HG03025 (cell line): ENCODE measurements around the gene ALDH8A1.
A peak's percentile ranks its signal among the peaks of the same experiment; 100 is the strongest.

ENCODE experiments used
- ATAC-seq: cut with Tn5 transposase; IDR thresholded peaks from one replicate; pipeline ENCODE4 v1.9.1; 2021; ENCODE audit warnings: mild to moderate bottlenecking, moderate library complexity; ENCODE audit not compliant: unreplicated experiment, low FRiP score

ALDH8A1 gene

DNA sequence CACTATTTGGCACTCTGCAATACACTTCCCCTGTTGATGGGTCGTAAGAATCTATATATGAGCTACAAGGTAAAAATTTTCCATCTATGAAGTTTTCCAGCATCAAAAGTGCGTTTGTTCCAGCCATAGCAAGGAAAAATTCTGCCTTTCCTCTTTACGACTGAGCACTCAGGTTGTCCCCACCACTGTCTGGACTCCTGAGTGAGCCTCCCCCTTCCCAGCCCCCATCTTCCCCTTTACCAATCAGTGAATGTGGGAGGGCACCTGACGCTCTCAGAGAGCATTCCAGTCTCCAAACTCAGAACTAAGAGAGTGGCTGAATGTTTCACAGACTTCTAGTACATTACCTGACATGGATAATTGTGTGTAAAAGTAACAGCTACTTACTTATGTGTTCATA lies at the start of gene ALDH8A1:
ALDH8A1 (minus strand) TSS at position 175 of the 400 bp plus-strand sequence; CDS start at position 127, 48 bp downstream.
- ATAC-seq = no peak

DNA sequence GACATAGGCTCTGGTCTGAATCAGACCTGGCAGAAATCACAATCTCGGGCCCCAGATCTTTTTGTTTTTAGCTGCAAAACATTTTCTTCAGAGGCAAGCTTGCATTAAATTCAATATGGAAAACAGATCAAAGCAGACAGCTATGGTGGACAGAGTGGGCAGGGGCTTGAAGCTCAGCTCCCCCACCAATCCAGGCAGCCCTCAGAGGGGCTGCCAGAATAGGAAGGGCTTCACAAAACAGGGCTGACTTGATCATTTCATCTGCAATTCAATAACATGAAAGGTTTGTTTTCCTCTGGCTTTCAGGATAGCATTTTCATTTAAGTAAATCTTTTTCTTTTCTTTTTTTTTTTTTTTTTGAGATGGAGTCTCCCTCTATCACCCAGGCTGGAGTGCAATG lies 49.2 kb upstream of the ALDH8A1 start:
- no peak for ATAC-seq

DNA sequence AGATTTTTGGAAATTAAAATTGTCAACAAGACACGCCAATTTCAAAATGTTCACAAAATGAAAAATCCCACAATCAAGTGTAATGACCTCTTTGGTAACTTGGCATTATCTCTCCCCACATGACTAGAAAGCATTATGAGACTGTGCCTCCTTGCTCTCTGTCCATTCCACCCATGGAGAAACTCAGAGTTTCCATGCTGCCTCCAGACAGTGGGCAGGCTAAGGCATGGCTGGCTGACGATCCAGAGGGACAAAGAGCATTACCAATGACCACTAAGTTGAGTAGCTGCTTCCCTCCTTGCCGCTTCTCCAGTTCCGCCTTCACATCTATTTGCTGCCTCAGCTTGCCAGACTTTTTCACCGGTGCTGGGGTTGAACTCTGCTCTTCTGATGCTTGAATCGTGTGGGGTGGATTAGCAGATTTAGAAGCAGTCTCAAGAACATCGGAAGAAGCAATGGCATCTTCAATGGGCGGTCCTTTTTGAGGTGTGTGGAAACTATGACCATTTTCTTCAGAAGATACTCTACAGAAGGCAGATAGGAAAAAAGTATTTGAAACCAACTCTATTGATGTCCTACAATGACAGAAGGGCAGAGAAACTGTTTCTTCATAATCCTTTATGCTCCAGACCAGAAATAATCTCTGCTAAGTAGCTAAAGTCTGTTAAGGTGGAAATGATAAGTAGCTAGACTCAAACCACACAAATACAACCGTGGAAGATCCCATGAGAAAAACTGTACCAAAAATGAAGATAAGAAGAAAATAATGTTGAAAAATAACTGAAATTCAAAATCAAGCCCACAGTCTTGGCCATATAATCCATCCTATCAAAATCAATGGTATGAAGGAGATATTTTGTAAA lies 47.5 kb upstream of the ALDH8A1 start:
- no peak for ATAC-seq

DNA sequence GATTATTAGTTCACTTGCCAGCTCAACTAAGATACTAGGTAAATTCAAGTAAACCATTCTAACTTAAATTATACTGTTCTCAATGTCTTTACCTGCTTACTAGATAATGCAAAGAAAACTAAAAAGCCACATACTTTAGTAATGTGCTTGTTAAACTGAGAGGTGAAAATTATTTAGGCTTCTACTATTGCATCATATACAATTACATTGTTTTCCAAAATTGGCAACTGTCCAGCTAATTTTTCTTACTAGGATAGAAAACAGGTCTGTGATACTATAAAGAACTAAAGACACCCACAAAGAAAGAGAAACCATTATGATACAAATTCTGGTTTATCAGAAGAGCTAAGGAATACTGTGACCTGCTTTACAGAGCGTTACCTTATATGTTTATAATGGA lies 45.6 kb upstream of the ALDH8A1 start:
- ATAC-seq = no peak

- no peak for ATAC-seq
These were observed 44.5 kb upstream of the ALDH8A1 start for GRCh38 chr6:134994431-134994830.

DNA sequence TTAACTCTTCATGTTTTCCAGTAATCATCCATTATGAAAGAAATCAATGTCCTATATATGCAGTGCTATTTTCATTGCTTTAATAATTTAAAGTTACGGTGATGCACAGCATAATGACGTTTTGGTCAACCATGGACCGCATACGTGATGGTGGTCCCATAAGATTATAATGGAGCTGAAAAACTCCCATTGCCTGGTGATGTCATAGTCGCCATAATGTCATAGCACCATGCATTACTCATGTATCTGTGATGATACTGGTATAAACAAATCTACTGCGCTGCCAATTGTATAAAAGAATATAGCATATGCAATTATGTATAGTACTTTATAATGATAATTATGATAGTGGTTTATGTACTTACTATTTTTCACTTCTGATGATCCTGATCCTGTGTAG lies 42.3 kb upstream of the ALDH8A1 start:
- ATAC-seq = no peak

DNA sequence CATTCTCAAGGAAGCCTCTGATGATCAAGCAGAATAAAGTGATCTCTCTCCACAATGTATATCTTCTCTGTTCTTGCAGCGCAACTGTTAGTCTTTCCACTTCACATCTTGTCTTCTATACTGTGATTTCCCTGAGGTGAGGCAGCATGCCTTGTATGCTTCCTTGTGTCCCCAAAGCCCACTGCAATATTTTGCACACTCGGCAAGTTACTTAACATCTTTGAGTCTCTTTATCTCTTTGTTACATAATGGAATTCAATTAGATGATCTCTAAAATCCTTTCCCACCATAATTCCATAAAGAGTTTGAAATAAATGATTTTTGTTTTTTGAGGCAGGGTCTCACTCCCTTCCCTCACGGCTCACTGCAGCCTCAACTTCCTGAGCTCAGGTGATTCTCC lies 40.4 kb upstream of the ALDH8A1 start:
- ATAC-seq = no peak

DNA sequence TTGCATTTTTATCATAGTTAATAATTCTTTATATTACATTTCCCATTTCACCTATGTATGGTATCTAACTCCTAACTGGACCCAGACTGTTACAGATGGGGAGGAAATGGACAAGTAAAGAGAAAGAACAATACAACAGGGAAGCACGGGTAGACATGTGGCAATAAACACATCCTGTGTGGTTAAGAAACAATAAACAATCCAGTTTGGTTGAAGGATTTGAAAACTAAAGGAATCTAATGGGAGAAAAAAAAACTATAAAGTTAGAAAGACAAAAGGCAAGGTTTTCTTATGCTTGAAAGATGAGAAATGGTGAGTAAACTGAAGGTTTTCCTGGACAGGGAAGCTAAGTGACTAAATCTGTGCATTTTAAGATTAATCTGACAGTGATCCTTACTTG lies 34.9 kb upstream of the ALDH8A1 start:
- ATAC-seq = no peak

DNA sequence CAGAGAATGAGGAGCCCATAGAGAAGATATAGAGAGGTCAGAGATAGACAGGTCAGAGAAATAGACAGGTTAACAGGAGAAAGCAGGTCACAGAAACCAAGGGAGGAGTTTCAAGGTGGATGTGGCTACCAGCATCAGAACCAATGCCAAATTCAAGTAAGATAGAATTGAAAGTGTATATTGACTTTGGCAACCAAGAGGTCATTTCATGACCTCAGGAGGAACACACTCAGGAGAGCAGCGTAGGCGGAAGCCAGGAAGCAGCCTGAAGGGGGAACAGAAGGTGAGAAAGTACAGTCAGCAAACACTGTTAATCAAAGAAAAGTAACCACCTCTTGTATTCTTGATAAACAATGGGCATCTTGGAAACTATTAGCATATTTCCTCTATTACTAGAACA lies 33.9 kb upstream of the ALDH8A1 start:
- no peak for ATAC-seq

DNA sequence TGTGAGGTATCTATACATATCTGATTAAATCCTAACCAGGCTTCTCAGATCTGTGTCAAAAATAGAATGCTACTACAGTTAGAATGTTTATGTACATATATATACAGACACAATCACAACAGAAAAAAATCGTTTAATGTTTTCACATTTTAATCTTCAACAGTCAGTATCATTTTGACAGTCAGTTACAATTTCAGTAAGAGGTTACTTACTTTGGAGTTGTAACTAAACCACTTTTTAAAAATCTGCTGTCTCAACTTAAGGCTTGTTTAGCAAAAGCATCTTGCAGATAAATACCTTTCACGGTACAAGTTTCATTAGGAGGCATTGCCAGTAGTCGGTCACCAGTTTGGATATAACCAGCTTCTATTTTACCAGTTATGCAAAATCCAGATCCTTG lies 32.3 kb upstream of the ALDH8A1 start:
- ATAC-seq = no peak

GRCh38 chr6:134980846-134981245 lies 30.9 kb upstream of the ALDH8A1 start:
- no peak for ATAC-seq

DNA sequence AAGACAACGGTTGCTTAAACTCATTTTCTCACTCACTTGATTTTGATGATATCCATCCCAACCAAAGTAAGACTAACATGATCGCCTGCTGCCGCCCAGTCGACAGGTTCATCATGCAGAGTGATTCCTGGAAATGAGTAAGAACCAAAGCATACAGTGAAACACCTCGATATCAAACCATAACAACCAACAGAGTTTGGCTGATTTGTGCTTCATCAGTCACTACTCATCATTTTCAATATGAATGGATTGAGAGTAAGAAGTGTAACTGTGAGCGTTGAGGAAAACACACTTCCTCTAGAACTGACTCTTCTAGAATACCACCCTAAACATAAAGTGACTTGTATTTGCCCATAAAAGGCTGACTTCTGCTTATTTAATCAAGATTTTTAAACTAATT lies 29.2 kb upstream of the ALDH8A1 start:
- peak; percentile 59 for ATAC-seq

DNA sequence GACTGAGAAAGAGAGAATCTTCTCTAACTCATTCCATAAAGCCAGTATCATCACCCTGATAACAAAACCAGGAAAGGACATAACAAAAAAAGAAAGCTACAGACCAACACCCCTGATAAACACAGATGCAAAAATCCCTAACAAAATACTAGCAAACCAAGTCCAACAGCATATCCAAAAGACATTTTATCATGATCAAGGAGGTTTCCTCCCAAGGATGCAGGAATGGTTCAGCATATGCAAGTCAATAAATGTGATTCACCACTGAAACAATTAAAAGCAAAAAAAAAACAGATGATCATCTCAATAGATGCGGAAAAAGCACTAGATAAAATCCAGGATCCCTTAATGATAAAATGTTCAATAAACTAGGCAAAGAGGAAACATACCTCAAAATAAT lies 24.5 kb upstream of the ALDH8A1 start:
- no peak for ATAC-seq

DNA sequence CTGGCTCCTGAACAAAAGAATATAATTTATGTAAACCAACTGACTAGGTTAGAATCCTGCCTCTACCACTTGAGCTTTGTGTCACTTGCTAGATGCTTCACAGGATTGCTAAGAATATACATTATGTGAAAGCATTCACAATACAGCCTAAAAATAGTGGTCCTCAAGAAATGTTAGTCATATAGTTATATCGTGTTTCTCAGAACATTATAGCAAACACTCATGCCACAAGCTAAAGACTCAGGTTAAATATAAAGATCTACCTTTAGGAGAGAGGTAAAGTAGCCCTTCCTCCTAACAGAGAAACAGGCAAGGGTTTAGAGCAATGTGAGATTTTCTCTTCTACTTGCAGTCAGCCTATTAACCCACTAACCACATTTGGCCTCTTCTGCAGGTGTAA lies 17.8 kb upstream of the ALDH8A1 start:
- peak; percentile 64 for ATAC-seq

- ATAC-seq = no peak
These were observed 14.7 kb upstream of the ALDH8A1 start for GRCh38 chr6:134964451-134965203.

DNA sequence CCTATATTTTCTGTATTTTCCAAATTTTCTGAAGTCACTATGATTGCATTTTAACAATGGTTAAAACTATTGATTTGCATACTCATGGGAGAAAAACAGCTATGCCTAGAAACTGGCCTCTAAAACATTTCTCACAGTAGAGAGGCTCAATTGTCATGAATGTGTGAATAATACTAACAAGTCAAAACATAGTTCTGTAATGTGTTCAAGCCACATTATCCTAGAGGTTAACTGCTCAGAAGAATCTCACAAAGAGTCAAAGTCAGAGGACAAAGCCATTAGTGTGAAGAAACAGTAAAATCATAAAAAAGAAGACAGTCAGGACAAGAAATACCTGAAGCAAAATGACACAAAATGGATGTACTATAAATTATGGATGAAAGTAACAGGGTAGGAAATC lies 12.5 kb upstream of the ALDH8A1 start:
- no peak for ATAC-seq

DNA sequence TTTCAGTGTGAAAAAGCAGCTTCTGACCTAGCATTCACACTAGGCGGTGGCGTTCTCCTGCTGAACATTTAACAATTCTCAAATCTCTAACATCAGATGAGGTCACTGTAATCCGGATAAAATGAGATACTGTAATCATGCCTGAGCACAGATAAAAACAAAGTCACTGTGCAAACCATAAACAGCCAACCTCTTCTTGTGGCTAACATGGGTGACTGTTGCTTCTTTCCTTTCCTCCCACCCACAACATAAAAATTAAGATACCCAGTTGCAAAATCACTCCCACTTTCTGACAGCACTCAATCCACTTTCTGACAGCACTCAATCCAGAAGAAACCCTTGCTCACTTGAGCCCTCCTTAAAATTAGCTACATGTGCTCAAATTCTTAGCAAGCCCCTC lies 11.5 kb upstream of the ALDH8A1 start:
- no peak for ATAC-seq

DNA sequence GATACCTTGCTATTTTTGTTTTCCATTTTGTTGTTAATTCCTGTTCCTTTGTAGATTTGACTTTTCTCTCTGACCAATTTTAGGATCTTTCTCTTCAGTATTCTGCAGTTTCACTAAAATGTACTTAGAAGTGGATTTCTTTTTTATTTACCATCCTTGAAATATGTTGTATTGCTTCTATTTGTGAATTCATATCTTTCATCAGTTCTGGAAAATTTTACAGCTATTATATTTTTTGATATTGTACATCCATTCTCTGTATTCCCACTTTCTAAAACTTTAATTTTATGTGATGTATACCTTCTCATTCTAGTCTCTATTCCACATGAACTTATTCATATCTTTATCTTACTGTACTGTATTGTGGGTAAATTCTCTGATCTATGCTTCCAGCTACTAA lies 9.7 kb upstream of the ALDH8A1 start:
- no peak for ATAC-seq

GRCh38 chr6:134956676-134957075 lies 6.8 kb upstream of the ALDH8A1 start:
- ATAC-seq = no peak

GRCh38 chr6:134956032-134956431 lies 6.1 kb upstream of the ALDH8A1 start:
- ATAC-seq = no peak

DNA sequence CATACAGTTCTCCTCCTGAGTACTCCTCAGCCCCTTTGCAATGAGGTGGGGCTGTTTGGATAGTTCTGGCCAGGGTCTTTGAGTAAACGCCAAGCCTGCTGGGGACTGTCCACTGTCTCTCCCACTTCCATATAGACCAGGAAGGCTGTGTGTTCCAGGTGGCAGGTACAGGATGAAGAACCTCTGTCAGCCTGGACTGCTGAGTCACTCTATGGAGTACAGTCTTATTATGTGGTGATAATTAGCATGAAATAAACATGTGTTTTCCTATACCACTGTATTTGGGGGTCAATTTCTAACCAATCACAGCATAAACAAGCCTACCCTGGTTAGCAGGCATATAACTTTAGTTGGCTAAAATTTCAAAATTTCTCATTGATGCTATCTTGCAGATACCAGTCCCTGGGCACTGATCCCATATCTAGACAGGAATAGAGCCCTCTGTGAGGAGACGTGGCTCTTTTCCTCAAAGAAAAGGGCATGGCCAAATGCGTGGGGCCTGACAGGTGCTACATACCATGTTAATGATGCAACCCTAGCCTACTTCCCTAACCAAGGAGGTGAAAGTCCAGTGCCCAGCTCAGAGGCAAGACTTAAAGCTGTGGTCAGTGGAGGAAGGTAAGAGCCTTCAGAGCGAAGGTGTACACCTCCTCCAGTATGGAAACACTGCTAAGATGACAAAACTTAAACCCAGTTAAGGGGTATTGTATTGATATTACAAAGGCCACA lies 4.5 kb upstream of the ALDH8A1 start:
- ATAC-seq = no peak
